ENCODE data around the gene THTPA.
A peak's percentile ranks its signal among the peaks of the same experiment; 100 is the strongest.

- TF ChIP-seq ZNF451 (CRISPR knock-in tag; IDR thresholded peaks at IDR 0.05) (peak; percentile 27; the same call in 1 of the 2 replicates), SUZ12 (IDR thresholded peaks at IDR 0.05; ENCODE audit: low read depth, low read length) (no peak), TRIM24 (CRISPR knock-in tag; IDR thresholded peaks at IDR 0.05) (no peak)
Observed at GRCh38 chr14:23528555-23528954, 27.5 kb upstream of the THTPA start.

All from HepG2 (cell line).